Activated naive CD4-positive, alpha-beta T cell (primary cell): ENCODE data around the gene ADGRG7.

Experiments
- DNase-seq, 4 experiments: peaks; one replicate each; lab custom pipeline; 2025; lab: John Stamatoyannopoulos, UW

The ADGRG7 gene

GRCh38 chr3:100702082-100702979 is 92.9 kb downstream of the ADGRG7 start:
- DNase-seq, result no peak

GRCh38 chr3:100702980-100703345 is 93.6 kb downstream of the ADGRG7 start:
- no peak for DNase-seq

- no peak for DNase-seq
Measured at GRCh38 chr3:100703865-100704264, 94.5 kb downstream of the ADGRG7 start.

- no peak for DNase-seq
Measured at GRCh38 chr3:100706365-100706764, 97.0 kb downstream of the ADGRG7 start.

- no peak for DNase-seq
Measured at GRCh38 chr3:100708644-100708988, 99.2 kb downstream of the ADGRG7 start.

GRCh38 chr3:100708989-100709841 is 99.8 kb downstream of the ADGRG7 start, which contains the start of gene TFG:
TSS of gene TFG (plus strand) at chr3:100709494. CDS start at chr3:100713686, 4,192 bp downstream.
- peak; percentile 89 to 96 (median 92) for DNase-seq

GRCh38 chr3:100709842-100710260 is 100.5 kb downstream of the ADGRG7 start:
- peak in 2 of 4 experiments; percentile 15 to 28 for DNase-seq

- DNase-seq, result peak in 1 of 4 experiments; percentile 1
Measured at GRCh38 chr3:100710261-100710968, 101.0 kb downstream of the ADGRG7 start.

GRCh38 chr3:100715176-100715575 is 105.8 kb downstream of the ADGRG7 start:
- no peak for DNase-seq

GRCh38 chr3:100717063-100717462 is 107.7 kb downstream of the ADGRG7 start:
- no peak for DNase-seq

- DNase-seq, result no peak
Measured at GRCh38 chr3:100717637-100718487, 108.5 kb downstream of the ADGRG7 start.

- no peak for DNase-seq
Measured at GRCh38 chr3:100719136-100719535, 109.7 kb downstream of the ADGRG7 start.

GRCh38 chr3:100720426-100720825 is 111.0 kb downstream of the ADGRG7 start:
- no peak for DNase-seq

GRCh38 chr3:100725935-100726513 is 116.6 kb downstream of the ADGRG7 start:
- DNase-seq, result no peak

GRCh38 chr3:100726706-100727105 is 117.3 kb downstream of the ADGRG7 start:
- no peak for DNase-seq

GRCh38 chr3:100730524-100730923 is 121.1 kb downstream of the ADGRG7 start:
- DNase-seq, result no peak

GRCh38 chr3:100732435-100732834 is 123.0 kb downstream of the ADGRG7 start:
- DNase-seq, result no peak

GRCh38 chr3:100737334-100737733 is 127.9 kb downstream of the ADGRG7 start:
- DNase-seq, result no peak

- DNase-seq, result no peak
Measured at GRCh38 chr3:100740207-100740606, 130.8 kb downstream of the ADGRG7 start.

GRCh38 chr3:100743535-100743934 is 134.1 kb downstream of the ADGRG7 start:
- DNase-seq, result no peak

GRCh38 chr3:100744671-100745070 is 135.3 kb downstream of the ADGRG7 start:
- no peak for DNase-seq
